Measurements from ENCODE around the gene TRPM2.

The TRPM2 gene

DNA sequence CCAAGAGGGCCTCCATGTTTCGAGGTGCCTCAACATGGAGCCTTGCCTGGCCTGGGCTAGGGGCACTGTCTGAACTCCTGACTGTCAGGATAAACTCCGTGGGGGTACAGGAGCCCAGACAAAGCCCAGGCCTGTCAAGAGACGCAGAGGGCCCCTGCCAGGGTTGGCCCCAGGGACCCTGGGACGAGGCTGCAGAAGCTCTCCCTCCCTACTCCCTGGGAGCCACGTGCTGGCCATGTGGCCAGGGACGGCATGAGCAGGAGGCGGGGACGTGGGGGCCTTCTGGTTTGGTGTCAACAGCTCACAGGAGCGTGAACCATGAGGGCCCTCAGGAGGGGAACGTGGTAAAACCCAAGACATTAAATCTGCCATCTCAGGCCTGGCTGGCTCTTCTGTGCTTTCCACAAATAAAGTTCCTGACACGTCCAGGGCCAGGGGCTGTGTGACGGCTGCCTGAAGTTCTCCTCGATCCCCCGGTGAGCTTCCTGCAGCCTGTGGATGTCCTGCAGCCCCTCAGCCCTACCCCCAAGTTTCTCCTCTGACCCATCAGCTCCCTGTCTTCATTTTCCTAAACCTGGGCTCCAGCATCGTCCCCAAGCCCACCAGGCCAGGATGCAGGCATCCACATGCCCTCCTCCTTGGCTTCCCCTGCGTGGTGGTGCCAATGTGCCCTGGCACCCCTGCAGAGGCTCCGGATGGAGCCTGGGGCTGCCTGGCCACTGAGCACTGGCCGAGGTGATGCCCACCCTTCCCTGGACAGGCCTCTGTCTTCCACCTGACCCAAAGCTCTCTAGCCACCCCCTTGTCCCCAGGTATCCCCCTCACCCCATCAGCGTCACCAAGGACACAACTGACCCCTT lies 89.1 kb downstream of the TRPM2 start:
- DNase-seq (ENCODE audit: low read depth in 2 of 2, low spot score in 1 of 2) = no peak

DNA sequence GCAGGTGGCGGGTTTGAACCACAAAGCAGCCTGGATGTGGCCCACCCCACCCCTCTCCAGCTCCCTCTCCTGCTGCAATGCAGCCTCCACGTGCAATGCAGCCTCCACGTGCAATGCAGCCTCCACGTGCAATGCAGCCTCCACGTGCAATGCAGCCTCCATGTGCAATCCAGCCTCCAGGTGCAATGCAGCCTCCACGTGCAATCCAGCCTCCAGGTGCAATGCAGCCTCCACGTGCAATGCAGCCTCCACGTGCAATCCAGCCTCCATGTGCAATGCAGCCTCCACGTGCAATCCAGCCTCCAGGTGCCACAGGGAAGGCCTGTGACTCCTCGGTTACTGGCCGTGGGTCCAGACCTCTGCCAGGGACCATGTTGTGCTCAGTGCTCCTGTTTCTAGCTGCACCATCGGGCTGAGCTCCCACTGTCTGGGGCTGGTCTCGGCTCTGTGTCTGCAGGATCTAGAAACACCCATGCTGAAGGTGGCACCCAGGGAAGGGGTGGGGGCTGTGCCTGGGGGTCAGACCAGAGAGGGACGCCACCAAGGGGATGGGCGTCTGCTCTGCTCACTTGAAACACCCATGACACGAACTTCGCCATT lies 90.0 kb downstream of the TRPM2 start:
- DNase-seq (ENCODE audit: low read depth in 2 of 2, low spot score in 1 of 2) = no peak

DNA sequence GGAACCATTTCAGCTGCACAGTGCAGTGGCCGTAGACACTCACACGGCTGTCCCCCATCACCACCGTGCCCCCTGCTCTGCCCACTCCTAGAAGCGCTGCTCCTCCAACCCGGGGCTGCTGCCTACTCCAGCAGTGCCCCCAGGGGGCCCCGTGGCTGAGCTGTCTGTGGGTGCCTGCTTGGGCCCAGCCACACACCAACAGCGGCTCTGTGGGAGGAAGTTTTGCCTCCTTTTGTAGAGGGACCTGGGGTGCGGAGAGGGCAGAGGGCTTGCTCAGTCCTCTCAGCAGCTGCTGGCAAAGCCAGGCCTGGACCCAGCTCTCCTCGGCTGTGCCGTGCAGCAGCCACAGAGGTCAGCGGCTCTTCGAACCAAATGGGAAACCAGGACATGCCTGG lies 90.5 kb downstream of the TRPM2 start:
- no peak for DNase-seq (ENCODE audit: low read depth in 2 of 2, low spot score in 1 of 2)

DNA sequence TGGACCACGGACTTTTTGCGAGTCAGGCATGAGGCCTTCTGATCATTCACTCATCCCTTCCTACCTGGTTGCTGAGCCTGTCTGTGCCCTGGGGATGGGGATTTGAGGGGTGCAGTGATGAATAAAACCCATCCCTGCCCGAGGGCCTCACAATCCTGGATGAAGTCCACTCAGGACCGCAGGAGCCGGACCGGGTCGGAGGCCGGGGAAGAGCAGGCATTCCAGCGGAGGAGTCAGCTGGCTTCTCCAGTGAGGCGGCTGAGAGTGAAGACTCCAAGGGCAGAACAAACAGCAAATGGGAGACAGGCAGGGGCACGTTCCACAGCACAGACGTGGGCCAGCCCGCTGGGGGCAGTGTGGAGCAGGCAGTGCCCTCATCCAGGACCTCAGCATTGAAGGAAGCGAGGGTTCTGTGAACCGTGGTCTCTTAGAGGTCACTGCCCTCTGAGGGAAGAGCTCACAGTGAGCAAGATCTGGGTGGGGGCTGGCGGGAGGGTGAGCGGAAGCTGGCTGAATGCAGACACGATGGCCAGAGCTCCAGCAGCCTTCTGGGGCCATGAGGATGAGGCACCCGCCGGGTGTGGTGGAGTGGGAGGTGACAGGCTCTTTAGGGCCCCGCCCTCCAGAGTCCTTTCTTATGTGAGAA lies 91.0 kb downstream of the TRPM2 start:
- DNase-seq (ENCODE audit: low read depth in 2 of 2, low spot score in 1 of 2) = no peak

DNA sequence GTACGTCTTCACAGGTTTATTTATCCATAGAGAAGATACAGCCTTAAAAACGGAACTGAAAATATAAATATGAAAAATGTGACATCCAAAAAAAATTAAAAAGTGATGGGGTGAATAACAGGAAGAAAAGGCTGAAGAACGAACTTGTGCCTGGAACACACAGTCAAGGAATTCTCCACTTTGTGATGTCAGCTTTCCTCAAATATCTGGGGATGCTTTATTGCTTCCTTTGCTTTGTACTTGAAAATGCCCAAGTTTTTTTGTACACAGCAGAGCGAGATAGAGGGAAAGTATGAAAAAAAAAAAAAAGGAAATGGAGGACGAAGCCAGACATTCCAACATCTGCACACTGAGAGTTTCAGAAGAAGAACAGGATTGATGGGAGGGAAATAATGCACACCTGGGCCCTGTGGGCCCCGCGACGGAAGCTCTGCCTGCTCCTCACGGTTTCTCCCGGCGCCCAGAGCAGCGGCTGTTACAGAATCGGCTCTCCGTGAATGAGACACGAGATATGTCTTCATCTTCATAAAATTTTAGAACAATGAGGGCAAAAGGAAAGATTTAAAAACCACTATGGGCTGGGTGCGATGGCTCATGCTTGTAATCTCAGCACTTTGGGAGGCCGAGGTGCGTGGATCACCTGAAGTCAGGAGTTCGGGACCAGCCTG lies 91.9 kb downstream of the TRPM2 start:
- DNase-seq (ENCODE audit: low read depth in 2 of 2, low spot score in 1 of 2) = no peak

DNA sequence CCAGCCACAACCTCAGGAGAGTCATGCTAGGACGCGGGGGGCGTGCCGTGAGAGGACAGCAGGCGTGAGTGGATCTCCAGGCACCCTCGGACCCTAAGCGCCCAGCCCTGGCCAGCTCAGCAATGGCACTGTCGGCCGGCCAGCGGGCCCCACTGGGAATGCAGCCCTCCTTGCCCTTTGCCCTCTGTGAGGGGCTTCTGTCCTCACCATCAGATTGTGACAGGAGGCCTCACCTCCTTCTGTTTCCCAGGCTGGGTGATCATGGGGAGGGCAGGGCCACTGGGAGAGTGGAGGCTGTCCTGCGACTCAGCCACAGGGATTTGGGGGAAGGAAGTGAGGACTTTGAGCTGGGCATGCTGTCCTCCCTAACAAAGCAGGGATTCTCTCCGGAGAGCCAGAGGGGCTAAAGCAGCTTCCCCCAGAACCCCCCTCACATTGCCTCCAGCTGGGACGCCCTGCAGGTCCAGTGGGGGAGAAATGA lies 95.3 kb downstream of the TRPM2 start:
- no peak for DNase-seq (ENCODE audit: low read depth in 2 of 2, low spot score in 1 of 2)

DNA sequence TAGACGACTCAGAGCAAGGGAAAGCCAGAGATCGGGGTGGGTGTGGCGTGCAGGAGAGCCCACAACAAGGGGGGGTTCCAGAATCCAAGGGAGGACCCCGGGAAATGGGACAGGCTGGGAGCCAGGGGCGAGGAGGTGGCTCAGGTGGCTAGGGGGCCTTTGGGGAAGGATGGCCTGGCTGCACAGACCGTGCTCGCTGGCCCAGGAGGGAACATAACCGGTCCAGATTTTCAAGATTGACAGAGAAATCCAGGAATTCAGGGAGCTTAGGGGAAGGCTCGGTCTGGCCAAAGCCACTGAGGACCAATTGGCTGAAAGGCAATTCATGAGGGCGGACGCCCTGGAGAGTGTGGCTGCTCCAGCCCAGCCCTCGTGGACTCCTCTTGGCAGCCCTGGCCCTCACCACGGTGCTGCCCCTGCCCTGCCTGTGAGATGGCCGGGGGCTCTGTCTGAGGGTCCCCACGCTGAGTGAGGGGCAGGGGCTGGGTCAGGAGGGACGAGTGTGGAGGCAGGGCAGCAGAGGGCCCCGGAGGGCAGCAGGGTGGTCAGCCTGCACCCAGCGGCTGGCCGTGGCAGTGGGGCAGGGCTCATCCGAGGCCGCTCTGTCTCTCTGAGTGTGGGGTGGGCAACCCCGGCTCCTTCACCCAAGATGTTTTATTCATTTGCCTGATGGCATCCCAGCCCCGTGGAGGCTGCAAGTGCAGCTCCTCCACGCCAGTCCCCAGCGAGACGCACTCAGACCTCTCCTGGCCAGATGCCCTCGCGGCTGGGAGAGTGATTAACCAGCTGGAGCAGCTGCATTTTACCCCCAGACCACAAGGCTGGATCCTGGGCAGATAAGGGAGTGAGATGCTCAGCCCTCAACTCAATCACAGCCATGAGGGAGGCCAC lies 96.3 kb downstream of the TRPM2 start:
- no peak for DNase-seq (ENCODE audit: low read depth in 2 of 2, low spot score in 1 of 2)

DNA sequence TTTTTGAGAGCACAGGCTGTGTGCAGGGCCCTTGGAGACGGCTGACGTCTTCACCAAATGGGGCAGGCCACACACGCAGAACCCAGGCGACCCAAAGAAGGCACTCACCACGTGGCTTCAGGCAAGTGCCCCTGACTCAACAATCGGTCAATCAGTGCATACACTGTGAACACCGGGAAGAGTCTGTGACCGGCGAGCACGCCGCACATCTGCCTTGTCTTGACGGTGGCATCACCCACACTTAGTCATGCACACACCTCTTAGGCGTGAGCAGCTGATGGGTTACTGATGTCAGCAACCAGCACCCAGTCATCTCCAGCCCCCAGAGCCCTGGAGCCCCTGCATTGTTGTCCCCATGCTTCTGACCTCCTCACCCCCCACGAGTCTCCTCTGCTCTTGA lies 97.0 kb downstream of the TRPM2 start:
- no peak for DNase-seq (ENCODE audit: low read depth in 2 of 2, low spot score in 1 of 2)

DNA sequence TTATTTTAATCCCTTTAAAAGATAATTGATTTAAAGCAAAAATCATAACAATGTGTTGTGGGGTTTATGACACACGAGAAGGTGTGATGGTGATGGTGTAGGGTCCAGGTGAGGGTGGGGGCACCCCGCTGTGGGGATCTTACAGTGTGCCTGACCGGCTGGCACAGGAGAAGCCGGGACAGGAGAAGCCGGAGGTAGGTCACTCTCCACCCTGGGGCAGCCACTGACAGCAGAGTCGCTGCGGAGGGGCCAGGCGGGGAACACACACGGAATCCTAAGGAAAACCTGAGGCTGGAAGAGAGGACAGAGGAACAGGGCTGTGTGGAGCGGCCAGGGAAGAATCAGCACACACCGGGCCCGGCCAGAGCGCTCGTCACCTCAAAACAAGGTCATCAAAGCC lies 97.6 kb downstream of the TRPM2 start:
- no peak for DNase-seq (ENCODE audit: low read depth in 2 of 2, low spot score in 1 of 2)

DNA sequence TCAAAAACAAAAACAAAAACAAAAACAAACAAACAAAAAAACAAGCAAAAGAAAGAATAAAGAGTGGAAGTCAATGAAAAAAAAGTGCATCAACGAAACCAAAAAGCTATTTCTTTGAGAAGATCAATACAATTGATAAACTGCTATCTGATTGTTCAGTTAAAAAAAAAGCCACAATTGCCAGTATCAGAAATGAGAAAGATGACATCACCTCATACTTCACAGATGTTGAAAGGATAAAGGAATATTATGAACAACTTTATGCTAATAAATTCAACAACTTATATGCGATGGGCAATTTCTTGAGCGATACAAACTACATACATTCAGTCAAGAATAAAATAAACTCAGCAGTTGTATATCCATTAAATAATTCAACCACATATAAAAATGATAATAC lies 99.7 kb downstream of the TRPM2 start:
- DNase-seq (ENCODE audit: low read depth in 2 of 2, low spot score in 1 of 2) = no peak

DNA sequence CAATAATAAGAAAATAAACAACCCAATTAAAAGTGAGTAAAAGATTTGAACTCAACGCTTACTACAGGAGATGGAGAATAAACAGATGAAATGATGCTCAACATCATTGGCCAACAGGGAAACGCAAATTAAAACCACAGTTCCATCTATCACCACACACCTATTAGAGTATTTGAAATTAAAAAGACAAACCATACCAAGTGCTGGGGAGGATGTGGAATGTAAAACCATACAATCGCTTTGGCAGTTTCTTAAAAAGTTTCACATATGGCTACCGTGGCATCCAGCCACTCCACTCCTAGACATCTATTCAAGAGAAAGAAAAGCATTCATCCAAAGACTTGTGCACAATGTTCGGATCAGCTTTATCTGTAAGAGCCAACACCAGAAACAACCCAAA lies 100.6 kb downstream of the TRPM2 start:
- DNase-seq (ENCODE audit: low read depth in 2 of 2, low spot score in 1 of 2) = no peak

DNA sequence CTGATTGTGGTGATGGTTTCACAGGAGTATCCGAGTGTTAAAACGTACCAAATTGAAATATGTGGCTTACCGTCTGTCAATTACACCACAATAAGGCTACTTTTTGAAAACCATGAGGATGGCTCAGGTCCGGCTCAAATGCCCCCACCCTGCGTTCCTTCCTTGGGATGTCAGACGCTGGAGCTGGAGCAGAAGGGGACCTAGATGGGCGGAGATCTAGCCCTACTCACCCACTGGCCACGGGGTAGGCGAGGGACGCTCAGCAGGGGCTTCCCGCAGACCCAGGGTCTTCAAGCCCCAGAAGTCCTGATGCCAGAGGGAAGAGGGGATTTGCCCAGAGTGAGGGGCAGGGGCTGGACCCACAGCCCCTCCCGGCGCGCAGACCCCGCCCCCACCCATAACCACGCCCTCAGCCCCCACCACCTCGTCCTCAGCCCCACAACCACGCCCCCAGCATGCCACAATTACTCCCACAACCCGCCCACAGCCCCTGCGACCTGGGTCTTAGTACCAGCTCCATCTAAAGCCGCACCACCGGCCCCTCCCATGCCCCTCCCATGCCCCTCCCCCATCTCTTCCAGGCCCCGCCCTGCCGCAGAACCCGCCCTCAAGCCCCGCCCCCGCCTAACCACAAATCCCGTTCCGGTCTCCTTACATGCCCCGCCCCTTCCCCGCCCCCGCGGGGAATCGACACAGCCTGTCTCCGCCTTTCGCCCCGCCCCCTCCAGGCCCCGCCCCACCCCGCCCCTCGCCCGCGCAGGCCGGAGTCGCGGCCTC lies 101.5 kb downstream of the TRPM2 start, which contains the start of gene LRRC3:
TSS of gene LRRC3 (plus strand) at position 764 of the 777 bp plus-strand sequence. CDS start 1,135 bp downstream, outside the sequence.
- peak; percentile 54 to 55 for DNase-seq (ENCODE audit: low read depth in 2 of 2, low spot score in 1 of 2)

DNA sequence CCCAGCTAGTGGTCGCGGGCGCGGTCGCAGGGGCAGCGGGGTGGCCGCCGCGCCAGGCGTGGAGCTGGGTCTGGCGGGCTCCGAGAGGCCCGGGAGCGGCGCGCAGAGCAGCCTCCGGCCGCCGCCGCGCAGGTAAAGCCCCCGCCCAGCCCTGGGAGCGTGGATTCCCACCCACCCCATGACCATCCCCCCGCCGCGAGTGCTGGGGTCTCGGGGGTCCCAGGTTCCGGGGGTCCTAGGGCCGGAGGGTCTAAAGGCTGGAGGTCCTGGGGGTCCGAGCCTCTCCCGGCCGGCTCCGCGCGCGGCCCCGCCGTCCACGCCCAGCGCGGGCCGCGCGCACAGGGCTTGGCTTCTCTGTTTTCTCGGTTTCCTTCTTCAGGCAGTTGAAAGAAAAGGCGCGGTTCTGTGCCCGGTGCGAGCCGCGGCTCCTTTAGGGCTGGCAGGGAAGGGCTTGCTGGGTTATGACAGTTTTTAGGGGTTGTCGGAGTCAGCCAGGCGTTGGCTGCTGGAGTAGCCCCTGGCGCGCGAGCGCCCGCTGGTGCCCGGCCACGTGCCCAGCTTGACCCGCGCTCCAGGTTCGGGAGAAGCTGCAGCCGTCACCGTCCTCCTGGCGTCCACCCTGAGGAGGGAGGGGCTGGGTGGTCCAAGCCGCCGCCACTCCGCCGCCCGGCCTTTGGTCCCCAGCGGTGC lies 102.2 kb downstream of the TRPM2 start:
- peak in 1 of 2 donors; percentile 2 for DNase-seq (ENCODE audit: low read depth in 2 of 2, low spot score in 1 of 2)

DNA sequence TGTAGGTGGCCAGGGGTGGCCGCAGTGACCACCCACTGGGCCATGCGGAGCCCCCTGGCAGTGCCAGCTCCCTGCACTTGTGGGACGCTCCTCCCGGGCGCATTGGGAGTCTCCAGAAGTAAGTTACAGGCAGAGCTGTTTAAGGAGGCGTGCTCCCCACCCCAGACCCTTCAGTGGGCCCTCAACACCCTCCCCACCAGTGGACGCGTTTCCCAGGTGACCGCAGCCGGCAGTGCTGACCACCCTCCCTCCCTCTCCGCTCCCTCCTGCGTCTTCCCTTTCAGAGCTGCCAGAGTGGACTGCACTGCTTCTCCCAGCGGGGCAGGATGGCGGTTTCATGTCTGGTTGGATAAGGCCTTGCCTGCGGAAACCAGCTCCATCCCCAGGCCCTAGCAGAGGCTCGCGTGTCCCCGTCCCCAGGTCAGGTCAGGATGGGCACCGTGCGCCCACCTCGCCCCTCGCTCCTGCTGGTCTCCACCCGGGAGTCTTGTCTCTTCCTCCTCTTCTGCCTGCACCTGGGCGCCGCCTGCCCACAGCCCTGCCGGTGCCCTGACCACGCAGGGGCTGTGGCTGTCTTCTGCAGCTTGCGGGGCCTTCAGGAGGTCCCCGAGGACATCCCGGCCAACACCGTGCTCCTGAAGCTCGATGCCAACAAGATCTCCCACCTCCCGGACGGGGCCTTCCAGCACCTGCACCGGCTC lies 102.9 kb downstream of the TRPM2 start:
- no peak for DNase-seq (ENCODE audit: low read depth in 2 of 2, low spot score in 1 of 2)

DNA sequence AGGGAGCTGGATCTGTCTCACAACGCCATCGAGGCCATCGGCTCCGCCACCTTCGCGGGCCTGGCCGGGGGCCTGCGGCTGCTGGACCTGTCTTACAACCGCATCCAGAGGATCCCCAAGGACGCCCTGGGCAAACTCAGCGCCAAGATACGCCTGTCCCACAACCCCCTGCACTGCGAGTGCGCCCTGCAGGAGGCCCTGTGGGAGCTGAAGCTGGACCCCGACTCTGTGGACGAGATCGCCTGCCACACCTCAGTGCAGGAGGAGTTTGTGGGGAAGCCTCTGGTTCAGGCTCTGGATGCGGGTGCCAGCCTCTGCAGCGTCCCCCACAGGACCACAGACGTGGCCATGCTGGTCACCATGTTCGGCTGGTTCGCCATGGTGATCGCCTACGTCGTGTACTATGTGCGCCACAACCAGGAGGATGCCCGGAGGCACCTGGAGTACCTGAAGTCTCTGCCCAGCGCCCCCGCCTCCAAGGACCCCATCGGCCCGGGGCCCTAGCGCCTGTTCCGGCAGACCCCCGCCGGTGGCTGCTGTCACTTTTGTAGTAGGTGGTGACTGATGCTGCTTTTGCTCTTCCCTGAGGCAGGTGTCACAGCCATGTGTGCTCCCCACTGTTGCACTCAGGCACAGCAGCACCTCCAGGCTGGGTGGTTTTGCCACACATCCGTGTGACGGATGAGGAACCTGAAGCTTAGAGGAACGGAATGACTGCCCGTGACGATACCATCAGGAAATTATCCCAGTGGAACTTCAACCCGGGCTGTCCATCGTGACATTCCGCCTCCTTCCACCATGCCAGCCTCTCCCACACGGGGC lies 103.7 kb downstream of the TRPM2 start:
- DNase-seq (ENCODE audit: low read depth in 2 of 2, low spot score in 1 of 2) = no peak

DNA sequence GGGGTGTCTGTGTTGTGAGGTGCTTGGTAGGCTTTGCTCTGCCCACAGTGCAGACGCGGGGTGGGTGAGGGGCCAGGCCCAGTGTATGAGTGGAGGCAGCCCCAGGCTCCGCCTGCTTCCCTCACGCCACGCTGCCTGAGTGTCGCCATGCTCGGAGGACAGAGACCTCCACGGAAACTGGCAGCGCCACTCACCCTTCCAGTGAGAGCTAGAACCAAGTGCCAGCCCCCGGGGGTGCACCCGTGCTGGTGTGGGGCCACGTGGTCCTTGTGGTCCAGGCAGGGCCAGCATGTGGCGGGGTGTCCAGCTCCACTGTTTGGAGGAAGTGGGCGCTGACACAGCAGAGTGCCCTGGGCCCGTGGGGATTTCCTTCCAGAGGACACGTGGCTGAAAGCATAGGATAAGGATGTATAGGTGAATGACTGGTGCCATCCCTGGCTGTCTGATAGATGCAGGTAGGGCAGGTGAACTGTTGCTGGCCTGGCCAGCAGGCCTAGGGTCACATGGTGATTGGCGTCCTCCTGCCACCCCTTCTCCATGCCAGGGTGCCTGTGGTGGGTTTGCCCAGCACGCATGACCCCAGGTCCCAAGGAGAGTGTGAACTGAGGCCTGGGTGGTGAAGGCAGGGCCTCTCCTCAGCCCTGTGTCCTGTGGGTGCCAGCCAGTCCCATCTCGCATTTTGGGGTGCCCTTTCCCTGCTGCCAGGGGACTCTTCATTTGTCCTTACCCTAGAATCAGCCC lies 105.7 kb downstream of the TRPM2 start:
- no peak for DNase-seq (ENCODE audit: low read depth in 2 of 2, low spot score in 1 of 2)

All from stimulated activated CD8-positive, alpha-beta memory T cell treated with anti-CD3 and anti-CD28 coated beads, Interleukin-4, amount 100 ng/mL, for 4 hours (primary cell).